ENCODE results near the gene OR8H3.
"Not testable (repeated sequence)": the region's sequence is repeated elsewhere in the genome, so short reads cannot be mapped to it uniquely, and the experiment has no call there.

OR8H3 gene

GRCh38 chr11:56122073-56122472 is at the start of gene OR8H3:
Gene OR8H3 (plus strand): TSS chr11:56122373. CDS start chr11:56122373, 0 bp downstream.
- TF ChIP-seq, protein P1, sequence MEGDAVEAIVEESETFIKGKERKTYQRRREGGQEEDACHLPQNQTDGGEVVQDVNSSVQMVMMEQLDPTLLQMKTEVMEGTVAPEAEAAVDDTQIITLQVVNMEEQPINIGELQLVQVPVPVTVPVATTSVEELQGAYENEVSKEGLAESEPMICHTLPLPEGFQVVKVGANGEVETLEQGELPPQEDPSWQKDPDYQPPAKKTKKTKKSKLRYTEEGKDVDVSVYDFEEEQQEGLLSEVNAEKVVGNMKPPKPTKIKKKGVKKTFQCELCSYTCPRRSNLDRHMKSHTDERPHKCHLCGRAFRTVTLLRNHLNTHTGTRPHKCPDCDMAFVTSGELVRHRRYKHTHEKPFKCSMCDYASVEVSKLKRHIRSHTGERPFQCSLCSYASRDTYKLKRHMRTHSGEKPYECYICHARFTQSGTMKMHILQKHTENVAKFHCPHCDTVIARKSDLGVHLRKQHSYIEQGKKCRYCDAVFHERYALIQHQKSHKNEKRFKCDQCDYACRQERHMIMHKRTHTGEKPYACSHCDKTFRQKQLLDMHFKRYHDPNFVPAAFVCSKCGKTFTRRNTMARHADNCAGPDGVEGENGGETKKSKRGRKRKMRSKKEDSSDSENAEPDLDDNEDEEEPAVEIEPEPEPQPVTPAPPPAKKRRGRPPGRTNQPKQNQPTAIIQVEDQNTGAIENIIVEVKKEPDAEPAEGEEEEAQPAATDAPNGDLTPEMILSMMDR (IDR thresholded peaks at IDR 0.05; ENCODE audit: control extremely low read depth, extremely low read depth, low read depth, missing control alignments) = no peak
- ChIA-PET CTCF (no interaction called here), POLR2A (no interaction called here)
- DNase-seq (ENCODE audit: extremely low spot score) = no peak

GRCh38 chr11:56089697-56090096 is 32.5 kb upstream of the OR8H3 start:
- ChIA-PET POLR2A (no interaction called here), CTCF (no interaction called here)
- TF ChIP-seq, protein P1 (IDR thresholded peaks at IDR 0.05; ENCODE audit: control extremely low read depth, extremely low read depth, low read depth, missing control alignments) = no peak
- no peak for DNase-seq (ENCODE audit: extremely low spot score)

DNA sequence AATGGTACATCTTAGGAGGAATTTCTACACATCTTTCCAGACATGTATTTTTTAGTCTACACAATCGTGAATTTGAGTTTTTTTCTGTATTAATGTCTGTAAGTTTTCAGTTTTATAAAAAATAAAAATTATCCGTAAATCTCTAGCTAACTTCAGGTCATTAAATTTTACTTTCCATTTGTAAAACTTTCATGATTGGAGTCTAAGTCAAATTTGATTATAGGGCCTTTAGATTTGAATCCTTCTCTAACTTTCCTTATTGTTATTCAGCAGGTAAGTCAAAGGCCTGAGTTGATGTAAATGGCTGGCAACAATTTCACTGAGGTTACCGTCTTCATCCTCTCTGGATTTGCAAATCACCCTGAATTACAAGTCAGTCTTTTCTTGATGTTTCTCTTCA is 29.2 kb upstream of the OR8H3 start, which contains the start of gene OR8I2:
Gene OR8I2 (plus strand): TSS at position 301 of the 400 bp plus-strand sequence. CDS start 0 bp downstream, at position 301.
- no peak for DNase-seq (ENCODE audit: extremely low spot score)
- TF ChIP-seq, protein P1 (IDR thresholded peaks at IDR 0.05; ENCODE audit: control extremely low read depth, extremely low read depth, low read depth, missing control alignments) = no peak
- ChIA-PET POLR2A (no interaction called here), CTCF (no interaction called here)

- ChIA-PET POLR2A (no interaction called here), CTCF (no interaction called here)
- TF ChIP-seq, protein P1 (IDR thresholded peaks at IDR 0.05; ENCODE audit: control extremely low read depth, extremely low read depth, low read depth, missing control alignments) = no peak
- DNase-seq (ENCODE audit: extremely low spot score) = no peak
Measured at GRCh38 chr11:56103210-56103737, 18.9 kb upstream of the OR8H3 start, which contains the start of gene OR8H2. Gene OR8H2 (plus strand): TSS chr11:56103687. CDS start chr11:56105043, 1,356 bp downstream.

GRCh38 chr11:56140151-56140661 is 18.0 kb downstream of the OR8H3 start, which contains the start of gene OR8J3:
Gene OR8J3 (minus strand): TSS chr11:56140201. CDS start chr11:56137718, 2,483 bp downstream.
- DNase-seq (ENCODE audit: extremely low spot score) = no peak
- TF ChIP-seq, protein P1 (IDR thresholded peaks at IDR 0.05; ENCODE audit: control extremely low read depth, extremely low read depth, low read depth, missing control alignments) = no peak
- CTCF ChIA-PET = no interaction called here
- POLR2A ChIA-PET = no interaction called here

GRCh38 chr11:56143681-56144080 is 21.5 kb downstream of the OR8H3 start:
- POLR2A ChIA-PET; DNase-seq (ENCODE audit: extremely low spot score); CTCF ChIA-PET: not testable (repeated sequence)

DNA sequence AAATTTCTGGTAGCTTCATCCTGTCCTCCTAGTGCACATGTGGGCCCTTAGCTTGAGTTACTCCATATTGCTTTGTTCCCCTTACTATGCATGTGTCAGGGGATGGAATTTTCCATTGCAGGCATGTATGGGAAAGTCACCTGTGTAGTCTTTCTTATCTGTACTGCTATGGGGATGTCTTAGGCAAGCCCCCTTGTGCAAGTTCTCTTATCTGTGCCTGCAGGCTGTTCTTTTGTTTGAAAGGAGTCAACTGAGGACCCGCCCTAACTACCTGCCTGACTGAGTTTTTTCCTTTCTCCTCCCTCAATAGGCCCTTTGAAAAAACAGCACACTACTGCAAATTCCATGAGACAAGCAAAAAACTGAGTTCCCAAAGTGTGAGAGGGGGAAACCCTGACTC is 29.2 kb downstream of the OR8H3 start:
- ChIA-PET POLR2A (no interaction called here), CTCF (no interaction called here)
- DNase-seq (ENCODE audit: extremely low spot score) = no peak
- TF ChIP-seq, protein P1 (IDR thresholded peaks at IDR 0.05; ENCODE audit: control extremely low read depth, extremely low read depth, low read depth, missing control alignments) = no peak
